A549 (cell line): Measurements from ENCODE around the gene PITPNM1. TPM values are rescaled to one million over a fixed set of nuclear protein-coding genes. Genes with fewer than 3 reads are reported as not detected.

Experiments
- ATAC-seq, 2 experiments: fragments of 200-7000 bp in 1 of 2; fragments of >200 bp in 1 of 2; cut with Nextera tagmentation in 1 of 2; cut with Tn5 transposase in 1 of 2; 3 replicates each; pipeline versions ENCODE4 v1.8.0 to v1.9.1; 2018 to 2020; ENCODE audit warnings: mild to moderate bottlenecking in 1 of 2, moderate library complexity in 1 of 2
- CTCF ChIA-PET: fragments of 300-600 bp; sonication (Branson Sonifier 250); formaldehyde crosslinking; extraction: SDS; loops from one replicate; lab custom pipeline; 2021; ENCODE audit warnings: antibody characterized with exemption, inconsistent platforms; lab: Yijun Ruan, JAX
- POLR2A ChIA-PET: fragments of 350-600 bp; formaldehyde crosslinking; extraction: SDS; loops from one replicate; lab custom pipeline; 2021; ENCODE audit warnings: antibody characterized with exemption, inconsistent platforms; lab: Yijun Ruan, JAX
- DNase-seq, 2 experiments: peaks; one replicate each; pipeline versions ENCODE4 v3.0.0 to v3.0.0-alpha.2; 2011 to 2016; ENCODE audit warnings: low read depth in 1 of 2, low spot score in 1 of 2
- FAIRE-seq: peaks from 2 replicates; lab custom pipeline; 2011; peaks lifted over from hg19 to GRCh38; lab: Jason Lieb, UNC
- H3K27ac ChIP-seq, 2 experiments: fragments of >200 bp; sonication (Bioruptor Twin); formaldehyde crosslinking; 3 replicates each; pipeline ENCODE4 v1.5.1; 2016 to 2017
- H3K4me1 ChIP-seq: fragments of >200 bp; sonication (Bioruptor Twin); formaldehyde crosslinking; 3 replicates; pipeline ENCODE4 v1.6.1; 2016
- H3K4me2 ChIP-seq: fragments of >200 bp; sonication (Bioruptor Twin); formaldehyde crosslinking; 3 replicates; pipeline ENCODE4 v1.6.1; 2016
- H3K4me3 ChIP-seq: fragments of >200 bp; sonication (Bioruptor Twin); formaldehyde crosslinking; 3 replicates; pipeline ENCODE4 v1.5.1; 2016
- H3K9me3 ChIP-seq: fragments of >200 bp; sonication (Bioruptor Twin); formaldehyde crosslinking; 3 replicates; pipeline ENCODE4 v1.6.1; 2016
- BHLHE40 ChIP-seq: IDR thresholded peaks from 2 replicates; pipeline ENCODE4 v1.6.1; 2012; ENCODE audit warnings: low read depth, low read length, inconsistent platforms
- CBX2 ChIP-seq: fragments of 200-600 bp; sonication (generic); IDR thresholded peaks from 2 replicates; pipeline ENCODE4 v1.6.1; 2016; ENCODE audit warnings: low read depth, mild to moderate bottlenecking, borderline replicate concordance
- CHD4 ChIP-seq: fragments of 200-600 bp; sonication (generic); IDR thresholded peaks from 2 replicates; pipeline ENCODE4 v1.6.1; 2016; ENCODE audit warnings: antibody characterized with exemption, mild to moderate bottlenecking, borderline replicate concordance
- EHMT2 ChIP-seq: fragments of 200-600 bp; sonication (generic); IDR thresholded peaks from 2 replicates; pipeline ENCODE4 v1.6.1; 2016; ENCODE audit warnings: antibody characterized with exemption, low read depth, mild to moderate bottlenecking, moderate library complexity
- FOSB ChIP-seq: fragments of 250-450 bp; sonication (Bioruptor Pico); IDR thresholded peaks from 2 replicates; pipeline ENCODE4 v1.5.0; 2020; ENCODE audit warnings: mild to moderate bottlenecking, moderate library complexity
- FOXS1 ChIP-seq: fragments of 250-450 bp; sonication (Bioruptor Pico); IDR thresholded peaks from 2 replicates; pipeline ENCODE4 v1.5.0; 2020; ENCODE audit warnings: mild to moderate bottlenecking, moderate library complexity
- GATA3 ChIP-seq: IDR thresholded peaks from 2 replicates; pipeline ENCODE4 v1.6.1; 2012; ENCODE audit warnings: borderline replicate concordance
- HDAC2 ChIP-seq: fragments of 200-600 bp; sonication (generic); IDR thresholded peaks from 2 replicates; pipeline ENCODE4 v1.6.1; 2016
- HEYL ChIP-seq: fragments of 250-450 bp; sonication (Bioruptor Pico); IDR thresholded peaks from 2 replicates; pipeline ENCODE4 v1.8.0; 2021; ENCODE audit warnings: mild to moderate bottlenecking, moderate library complexity
- HOXA7 ChIP-seq: fragments of 250-450 bp; sonication (Bioruptor Pico); IDR thresholded peaks from 2 replicates; pipeline ENCODE4 v1.5.0; 2020; ENCODE audit warnings: mild to moderate bottlenecking, moderate library complexity
- HOXB5 ChIP-seq: fragments of 250-450 bp; sonication (Bioruptor Pico); IDR thresholded peaks from 2 replicates; pipeline ENCODE4 v1.5.0; 2020; ENCODE audit warnings: mild to moderate bottlenecking, moderate library complexity
- JUNB ChIP-seq: fragments of >200 bp; sonication (Bioruptor Twin); formaldehyde crosslinking; IDR thresholded peaks from 2 replicates; pipeline ENCODE4 v1.6.1; 2016
- KDM1A ChIP-seq: fragments of 200-600 bp; sonication (generic); IDR thresholded peaks from 2 replicates; pipeline ENCODE4 v1.6.1; 2016; ENCODE audit warnings: low read depth, mild to moderate bottlenecking
- KDM5A ChIP-seq: fragments of 200-600 bp; sonication (generic); IDR thresholded peaks from 2 replicates; pipeline ENCODE4 v1.6.1; 2016; ENCODE audit warnings: antibody characterized with exemption, mild to moderate bottlenecking
- MAX ChIP-seq: IDR thresholded peaks from 2 replicates; pipeline ENCODE4 v1.6.1; 2012
- MAZ ChIP-seq: fragments of 150-350 bp; IDR thresholded peaks from 2 replicates; pipeline ENCODE4 v1.6.1; 2014; ENCODE audit warnings: antibody characterized with exemption, low read depth, low read length, borderline replicate concordance
- NPAS2 ChIP-seq: fragments of 250-450 bp; sonication (Bioruptor Pico); IDR thresholded peaks from 2 replicates; pipeline ENCODE4 v1.8.0; 2022; ENCODE audit warnings: mild to moderate bottlenecking, moderate library complexity, borderline replicate concordance
- PHF8 ChIP-seq: fragments of 200-600 bp; sonication (generic); IDR thresholded peaks from 2 replicates; pipeline ENCODE4 v1.6.1; 2016; ENCODE audit warnings: low read depth, mild to moderate bottlenecking, antibody characterized with exemption, moderate library complexity, borderline replicate concordance
- POLR2A ChIP-seq: IDR thresholded peaks from 2 replicates; pipeline ENCODE4 v1.6.1; 2012; ENCODE audit warnings: mild to moderate bottlenecking, low read length
- RCOR1 ChIP-seq: fragments of 150-350 bp; IDR thresholded peaks from 2 replicates; pipeline ENCODE4 v1.6.1; 2014; ENCODE audit warnings: antibody characterized with exemption, low read length, low read depth
- RFX5 ChIP-seq: fragments of 450-650 bp; IDR thresholded peaks from 2 replicates; pipeline ENCODE4 v1.7.1; 2014; ENCODE audit warnings: antibody characterized with exemption, mild to moderate bottlenecking, moderate library complexity
- RNF2 ChIP-seq: fragments of 200-600 bp; sonication (generic); IDR thresholded peaks from 2 replicates; pipeline ENCODE4 v1.6.1; 2016; ENCODE audit warnings: low read depth, mild to moderate bottlenecking, antibody characterized with exemption, moderate library complexity, borderline replicate concordance
- TP53 ChIP-seq: fragments of 250-450 bp; sonication (Bioruptor Pico); IDR thresholded peaks from 2 replicates; pipeline ENCODE4 v1.5.0; 2021; ENCODE audit warnings: mild to moderate bottlenecking, moderate library complexity
- USF2 ChIP-seq: fragments of 450-650 bp; IDR thresholded peaks from 2 replicates; pipeline ENCODE4 v1.6.1; 2014; ENCODE audit warnings: antibody characterized with exemption
- ZC3H11A ChIP-seq: fragments of 450-650 bp; IDR thresholded peaks from 2 replicates; pipeline ENCODE4 v1.6.1; 2014; ENCODE audit warnings: antibody characterized with exemption, mild to moderate bottlenecking
- ZFP36 ChIP-seq: fragments of 450-650 bp; IDR thresholded peaks from 2 replicates; pipeline ENCODE4 v1.6.1; 2014; ENCODE audit warnings: borderline replicate concordance; ENCODE audit not compliant: partially characterized antibody
- ZNF302 ChIP-seq: fragments of 250-450 bp; sonication (Bioruptor Pico); IDR thresholded peaks from 2 replicates; pipeline ENCODE4 v1.9.0; 2021; ENCODE audit warnings: inconsistent platforms, mild to moderate bottlenecking, moderate library complexity
- WGBS: methylation state at CpG from one replicate; pipeline ENCODE4 v1.1.6; 2017; ENCODE audit errors: missing lambda C conversion rate; 5-methylcytosine and 5-hydroxymethylcytosine counted together
- polyA plus RNA-seq, 4 experiments: library from polyadenylated mRNA; depleted of rRNA in 3 of 4; stranded (reverse); fragments of >200 nt; fragmentation: RNase III in 1 of 4; extraction: RNeasy Plus Mini Kit Qiagen cat#74134 plus additional on column Dnase treatment in 1 of 4; gene quantifications; 2 replicates in 3 of 4; 3 replicates in 1 of 4; pipeline ENCODE4 v1.2.3, GENCODE V29; 2011 to 2017
- TF ChIP-seq, protein P1 (sequence below): IDR thresholded peaks from 2 replicates; pipeline ENCODE4 v1.6.1; 2012

Gene PITPNM1
- polyA plus RNA-seq, 2 of the 4 experiments (the other 2 are of a cell fraction) = 14.2 to 42.0 TPM

GRCh38 chr11:67498544-67498972 lies 6.6 kb downstream of the PITPNM1 start:
- POLR2A ChIA-PET = no interaction called here
- DNase-seq = no peak
- no peak for FAIRE-seq
- TF ChIP-seq HOXA7 (CRISPR knock-in tag) = no peak
- Histone ChIP-seq H3K4me2 (no peak overlapping the region), H3K27ac (no peak overlapping the region), H3K4me3 (no peak overlapping the region), H3K4me1 (peaks cover 6% of the 10 kb centered on the region), H3K9me3 (no peaks in the 10 kb centered on the region)
- CTCF ChIA-PET = no interaction called here
- no peak for ATAC-seq
- WGBS = 93% methylated on average over 19 of the region's 21 CpGs

DNA sequence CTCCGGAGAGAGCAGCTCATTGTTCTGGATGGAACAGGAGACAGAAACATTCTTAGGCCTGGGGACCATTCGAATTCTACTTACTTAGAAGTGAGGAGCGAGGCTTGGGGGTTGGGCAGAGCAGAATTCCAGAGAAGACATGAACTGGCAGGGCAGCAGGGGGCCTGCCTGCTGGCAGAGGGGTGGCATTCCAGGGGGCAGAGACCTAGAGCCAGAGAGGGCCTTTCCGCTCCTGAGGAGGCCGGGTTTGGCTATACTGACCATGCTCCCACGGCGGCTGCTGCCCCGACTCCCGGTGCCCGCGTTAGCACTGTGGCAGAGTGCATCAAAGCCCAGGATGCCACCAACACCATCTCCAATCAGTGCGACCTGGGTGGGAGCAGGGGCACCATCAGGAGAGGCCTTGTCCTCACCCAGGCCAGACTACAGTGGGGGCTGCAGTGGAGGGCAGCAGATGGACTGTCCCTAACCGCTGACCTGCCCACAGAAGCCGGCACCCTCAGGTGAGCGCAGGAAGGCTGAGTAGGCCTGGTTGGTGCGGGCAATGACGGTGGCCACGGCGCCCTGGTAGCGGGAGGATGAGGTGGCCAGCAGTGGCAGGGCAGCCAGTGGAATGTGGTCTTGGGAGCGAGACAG lies 7.4 kb downstream of the PITPNM1 start:
- ATAC-seq (no peak), FAIRE-seq (no peak), DNase-seq (no peak)
- no peaks in the 10 kb centered on the region for H3K4me1 ChIP-seq
- H3K9me3 ChIP-seq = no peaks in the 10 kb centered on the region
- H3K4me3 ChIP-seq = no peak overlapping the region
- TF ChIP-seq USF2 (no peak), HOXB5 (CRISPR knock-in tag) (no peak), MAZ (no peak), NPAS2 (CRISPR knock-in tag) (no peak), ZFP36 (no peak), FOXS1 (CRISPR knock-in tag) (no peak), HEYL (CRISPR knock-in tag) (no peak), MAX (no peak), KDM1A (no peak), POLR2A (no peak)
- ChIA-PET CTCF (no interaction called here), POLR2A (no interaction called here)
- H3K4me2 ChIP-seq = no peak overlapping the region
- H3K27ac ChIP-seq = no peak overlapping the region
- WGBS = 93% methylated on average over 20 of the region's 21 CpGs

GRCh38 chr11:67496113-67496512 lies 9.1 kb downstream of the PITPNM1 start:
- DNase-seq (no peak), ATAC-seq (no peak)
- Histone ChIP-seq H3K9me3 (no peaks in the 10 kb centered on the region), H3K4me2 (no peak overlapping the region), H3K4me1 (no peaks in the 10 kb centered on the region), H3K4me3 (no peak overlapping the region)
- POLR2A ChIA-PET = no interaction called here
- CTCF ChIA-PET = interaction anchor here (0.9 kb wide), 1 partner anchor 113 kb away, joined by 3 read pairs; no protein-coding TSS in a partner anchor
- 96% methylated on average over 12 of the region's 12 CpGs for WGBS
- no peak for TF ChIP-seq EHMT2
- no peak for TF ChIP-seq JUNB
- no peak for TF ChIP-seq MAZ
- no peak for TF ChIP-seq PHF8
- TF ChIP-seq ZNF302 = no peak
- no peak for TF ChIP-seq CBX2
- TF ChIP-seq BHLHE40 = no peak
- TF ChIP-seq FOXS1 (CRISPR knock-in tag) = no peak
- TF ChIP-seq, protein P1, sequence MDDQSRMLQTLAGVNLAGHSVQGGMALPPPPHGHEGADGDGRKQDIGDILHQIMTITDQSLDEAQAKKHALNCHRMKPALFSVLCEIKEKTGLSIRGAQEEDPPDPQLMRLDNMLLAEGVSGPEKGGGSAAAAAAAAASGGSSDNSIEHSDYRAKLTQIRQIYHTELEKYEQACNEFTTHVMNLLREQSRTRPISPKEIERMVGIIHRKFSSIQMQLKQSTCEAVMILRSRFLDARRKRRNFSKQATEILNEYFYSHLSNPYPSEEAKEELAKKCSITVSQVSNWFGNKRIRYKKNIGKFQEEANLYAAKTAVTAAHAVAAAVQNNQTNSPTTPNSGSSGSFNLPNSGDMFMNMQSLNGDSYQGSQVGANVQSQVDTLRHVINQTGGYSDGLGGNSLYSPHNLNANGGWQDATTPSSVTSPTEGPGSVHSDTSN = no peak
- TF ChIP-seq ZC3H11A = no peak
- TF ChIP-seq RFX5 = no peak
- no peak for TF ChIP-seq RCOR1
- TF ChIP-seq FOSB = no peak
- TF ChIP-seq CHD4 = no peak
- TF ChIP-seq KDM5A = no peak
- TF ChIP-seq TP53 (CRISPR knock-in tag) = no peak
- TF ChIP-seq HDAC2 = no peak
- TF ChIP-seq KDM1A = no peak
- TF ChIP-seq GATA3 = no peak
- TF ChIP-seq RNF2 = no peak
- TF ChIP-seq, all 56 proteins: peak for 0
- no peak overlapping the region for H3K27ac ChIP-seq
- FAIRE-seq = no peak
